ENCODE results near the gene UCHL3.

Gene UCHL3

DNA sequence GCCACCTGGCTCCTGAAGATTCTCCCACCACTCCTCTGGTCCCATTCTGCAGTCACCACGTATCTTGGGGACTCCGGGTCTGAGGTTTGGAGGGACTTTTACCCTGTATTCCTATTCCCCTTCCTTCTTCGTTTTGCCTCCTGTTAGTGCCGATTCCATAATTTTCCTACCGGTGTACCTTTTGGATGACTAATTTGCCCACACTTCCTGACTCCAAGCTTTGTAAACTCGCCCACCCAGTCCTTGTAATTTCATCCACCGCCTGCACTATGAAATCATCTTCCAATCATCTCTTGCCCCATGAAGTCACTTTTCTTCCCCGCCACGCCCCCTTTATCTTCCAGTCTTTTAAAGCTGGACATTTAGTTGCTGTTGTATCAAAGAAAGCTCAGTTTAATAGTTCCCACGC lies 572 bp downstream of the UCHL3 start:
- no peak for DNase-seq

- DNase-seq = no peak
Observed at GRCh38 chr13:75554464-75554863, 4.9 kb downstream of the UCHL3 start.

DNA sequence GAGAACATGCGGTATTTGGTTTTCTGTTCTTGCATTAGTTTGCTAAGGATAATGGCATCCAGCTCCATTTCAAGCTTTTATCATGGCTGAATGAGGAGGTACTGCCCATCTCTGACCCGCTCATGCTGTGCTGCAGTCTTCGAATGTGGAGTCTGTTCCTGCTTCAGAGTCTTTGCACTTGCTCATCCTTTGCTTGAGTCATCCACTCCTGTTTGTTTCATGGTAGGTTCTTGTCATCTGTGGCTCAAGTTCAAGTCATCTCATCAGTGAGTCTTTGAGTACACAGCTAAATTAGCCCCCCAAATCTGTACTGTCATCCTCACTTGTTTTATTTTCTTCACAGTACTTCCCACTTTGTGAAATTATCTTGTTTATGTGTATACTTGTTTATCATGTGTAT lies 5.4 kb downstream of the UCHL3 start:
- DNase-seq = no peak

- DNase-seq = no peak
Observed at GRCh38 chr13:75555836-75556235, 6.2 kb downstream of the UCHL3 start.

GRCh38 chr13:75556961-75557360 lies 7.4 kb downstream of the UCHL3 start:
- DNase-seq = no peak

GRCh38 chr13:75558145-75558840 lies 8.7 kb downstream of the UCHL3 start:
- no peak for DNase-seq

GRCh38 chr13:75566658-75567057 lies 17.1 kb downstream of the UCHL3 start:
- no peak for DNase-seq

GRCh38 chr13:75569576-75569975 lies 20.0 kb downstream of the UCHL3 start:
- DNase-seq = no peak

GRCh38 chr13:75579529-75579928 lies 29.9 kb downstream of the UCHL3 start:
- no peak for DNase-seq

GRCh38 chr13:75581874-75582640 lies 32.5 kb downstream of the UCHL3 start:
- DNase-seq = no peak

DNA sequence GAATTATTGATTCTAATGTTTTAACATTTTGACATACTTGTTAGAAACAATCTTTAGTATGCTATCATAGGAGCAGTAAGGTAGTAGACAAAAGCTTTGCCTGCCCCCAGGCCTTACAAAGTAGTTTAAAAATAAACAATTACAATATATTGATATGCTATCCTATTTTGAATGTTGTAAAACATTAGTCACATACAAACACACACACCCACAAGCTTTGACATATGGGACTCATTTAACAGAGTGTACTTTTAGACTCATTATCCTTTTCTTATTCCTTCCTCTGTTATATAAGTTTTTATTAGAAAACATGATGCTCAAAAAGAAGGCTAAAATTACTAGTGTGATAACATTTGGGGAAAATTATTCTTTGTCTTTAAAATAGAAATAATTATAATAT lies 33.5 kb downstream of the UCHL3 start:
- no peak for DNase-seq

DNA sequence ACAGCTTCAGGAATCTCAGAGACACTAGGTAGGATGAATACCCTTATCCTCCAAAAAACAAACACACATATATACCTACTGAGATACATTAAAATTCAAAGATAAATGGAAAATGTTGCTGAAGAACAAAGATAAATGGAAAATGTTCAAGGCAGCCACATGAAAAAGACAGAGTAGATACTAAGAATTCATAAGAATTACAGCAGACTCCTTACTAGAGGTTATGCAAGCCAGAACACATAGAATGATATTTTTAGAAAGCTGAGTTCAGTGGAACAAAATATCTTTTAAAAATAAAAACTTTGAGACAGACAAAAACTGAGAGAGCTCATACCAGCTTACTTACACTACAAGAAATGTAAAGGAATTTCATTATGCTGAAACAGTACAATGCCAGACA lies 35.6 kb downstream of the UCHL3 start:
- DNase-seq = no peak

- no peak for DNase-seq
Observed at GRCh38 chr13:75587679-75588078, 38.1 kb downstream of the UCHL3 start.

DNA sequence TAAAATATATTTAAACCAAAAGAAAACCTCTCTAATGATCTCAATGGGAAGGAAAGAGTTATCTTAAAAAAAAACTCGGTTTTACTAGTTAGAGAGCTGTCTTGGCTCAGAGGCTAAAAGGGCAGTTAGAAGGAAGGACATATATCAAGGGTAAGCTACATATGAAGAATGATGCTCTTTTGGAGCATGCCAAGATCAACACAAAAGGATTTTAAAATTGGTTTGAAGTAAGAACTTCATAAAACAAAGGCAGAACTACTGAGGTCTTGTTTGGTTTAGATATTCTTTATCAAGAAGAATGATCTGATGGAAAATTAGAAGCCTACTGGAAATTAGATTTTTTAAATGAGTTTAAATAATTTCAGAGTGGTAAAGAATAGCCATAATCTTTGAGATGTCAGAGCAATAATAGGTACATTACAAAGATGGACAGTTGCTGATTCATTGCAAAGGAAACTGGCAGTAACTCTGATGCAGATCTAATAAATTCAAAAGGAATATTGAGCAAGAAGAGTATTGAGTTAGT lies 47.1 kb downstream of the UCHL3 start:
- no peak for DNase-seq

GRCh38 chr13:75600371-75600770 lies 50.8 kb downstream of the UCHL3 start:
- DNase-seq = no peak

- DNase-seq = no peak
Observed at GRCh38 chr13:75603038-75603437, 53.4 kb downstream of the UCHL3 start.

- no peak for DNase-seq
Observed at GRCh38 chr13:75607447-75607846, 57.9 kb downstream of the UCHL3 start.

- DNase-seq = no peak
Observed at GRCh38 chr13:75610466-75610865, 60.9 kb downstream of the UCHL3 start.

- no peak for DNase-seq
Observed at GRCh38 chr13:75612354-75612753, 62.8 kb downstream of the UCHL3 start.

DNA sequence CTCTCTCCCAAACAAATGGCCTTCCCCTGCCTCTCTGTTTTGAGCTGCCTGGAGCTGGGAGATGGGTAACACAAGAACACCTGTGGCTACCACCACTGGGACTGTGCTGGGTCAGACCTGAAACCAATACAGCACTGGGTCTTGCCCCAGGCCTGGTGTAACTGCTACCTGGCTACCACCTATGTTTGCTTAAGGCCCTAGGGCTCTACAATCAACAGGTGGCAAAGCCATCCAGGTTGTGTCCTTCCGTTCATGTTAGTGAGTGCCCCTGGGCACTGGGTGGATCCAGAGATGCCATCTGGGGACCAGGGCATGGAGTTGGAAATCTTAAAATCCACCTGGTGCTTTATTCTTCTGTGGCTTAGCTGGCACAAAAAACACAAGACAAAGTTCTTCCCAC lies 67.6 kb downstream of the UCHL3 start:
- no peak for DNase-seq

GRCh38 chr13:75618308-75618707 lies 68.7 kb downstream of the UCHL3 start:
- DNase-seq = no peak

DNA sequence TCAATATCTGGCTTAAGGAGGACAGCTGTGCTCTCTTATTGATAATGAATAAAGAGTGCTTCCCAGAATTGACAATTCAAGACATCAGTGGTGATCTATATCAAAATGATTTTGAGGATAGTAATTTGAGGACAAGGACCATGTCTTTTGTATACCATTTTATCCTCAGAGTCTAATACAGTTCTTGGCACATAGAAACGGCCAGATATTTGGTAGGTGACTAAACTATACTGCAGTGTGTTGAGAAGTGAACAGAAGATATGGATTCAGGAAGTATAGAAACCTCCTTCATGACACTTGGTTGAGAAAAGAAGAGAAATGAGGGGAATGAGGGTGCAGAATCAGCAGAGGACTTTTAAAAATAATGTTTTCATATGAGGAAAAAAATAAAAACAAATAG lies 70.4 kb downstream of the UCHL3 start:
- DNase-seq = no peak

DNA sequence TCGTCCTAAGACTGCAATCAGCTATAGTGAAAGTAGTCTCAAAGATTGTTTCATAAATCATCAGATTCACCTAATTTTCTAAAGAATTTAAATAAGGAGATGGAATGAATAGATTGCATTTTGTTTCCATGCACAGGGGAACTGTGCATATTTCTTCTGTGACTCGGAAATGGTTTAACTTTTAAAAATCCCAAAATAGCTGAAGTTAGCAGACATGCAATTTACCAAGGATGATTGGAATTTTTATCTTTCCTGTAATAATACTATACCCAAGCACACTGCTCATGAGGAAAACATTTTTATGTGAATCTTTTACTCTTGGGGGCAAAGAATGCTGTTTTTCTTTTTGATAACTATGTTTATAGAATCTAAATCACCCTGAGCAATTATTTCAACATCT lies 71.6 kb downstream of the UCHL3 start:
- DNase-seq = no peak

DNA sequence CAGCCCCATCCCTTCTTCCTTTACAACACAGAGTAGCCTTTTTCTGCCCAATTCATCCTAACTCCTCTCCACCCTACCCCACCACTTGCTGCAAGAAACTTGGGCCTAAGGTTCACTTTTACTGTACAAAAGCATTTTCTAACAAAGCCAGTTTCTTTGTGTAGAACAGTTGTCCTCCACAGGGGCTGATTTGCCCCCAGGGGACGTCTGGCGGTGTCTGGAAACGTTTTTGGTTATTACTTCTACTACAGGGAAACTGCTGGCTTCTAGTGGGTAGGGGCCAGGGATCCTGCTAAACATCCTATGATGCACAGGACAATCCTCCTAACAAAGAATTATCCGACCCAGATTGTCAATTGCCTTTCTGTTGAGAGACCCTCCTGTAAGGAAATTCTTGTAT lies 79.2 kb downstream of the UCHL3 start:
- no peak for DNase-seq

- no peak for DNase-seq
Observed at GRCh38 chr13:75633285-75633684, 83.7 kb downstream of the UCHL3 start.

All from NCI-H1694 (cell line).